ENCODE data around the gene MATK.

MATK gene

GRCh38 chr19:3785938-3786824 lies at the start of gene MATK:
Gene MATK, minus strand, starts transcription at chr19:3786381. Its CDS starts 1,246 bp downstream, at chr19:3785135.
- DNase-seq (ENCODE audit: low read depth), result no peak
- H3K4me3 ChIP-seq (ENCODE audit: low read depth, low read length), result no peak within 1 kb of the TSS
- TF ChIP-seq CTCF (conservative IDR thresholded peaks at IDR 0.05; ENCODE audit: low read depth, low read length), result no peak

GRCh38 chr19:3835055-3835435 lies 48.9 kb upstream of the MATK start:
- no peak for DNase-seq (ENCODE audit: low read depth)
- no peak overlapping the region for H3K4me3 ChIP-seq (ENCODE audit: low read depth, low read length)
- TF ChIP-seq CTCF (conservative IDR thresholded peaks at IDR 0.05; ENCODE audit: low read depth, low read length), result no peak

GRCh38 chr19:3834349-3835054 lies 48.3 kb upstream of the MATK start:
- no peak for TF ChIP-seq CTCF (conservative IDR thresholded peaks at IDR 0.05; ENCODE audit: low read depth, low read length)
- no peak overlapping the region for H3K4me3 ChIP-seq (ENCODE audit: low read depth, low read length)
- no peak for DNase-seq (ENCODE audit: low read depth)

GRCh38 chr19:3833578-3834348 lies 47.6 kb upstream of the MATK start:
- DNase-seq (ENCODE audit: low read depth), result no peak
- TF ChIP-seq CTCF (conservative IDR thresholded peaks at IDR 0.05; ENCODE audit: low read depth, low read length), result no peak
- no peak overlapping the region for H3K4me3 ChIP-seq (ENCODE audit: low read depth, low read length)

- no peak for TF ChIP-seq CTCF (conservative IDR thresholded peaks at IDR 0.05; ENCODE audit: low read depth, low read length)
- no peak overlapping the region for H3K4me3 ChIP-seq (ENCODE audit: low read depth, low read length)
- no peak for DNase-seq (ENCODE audit: low read depth)
These were observed 45.8 kb upstream of the MATK start for GRCh38 chr19:3832001-3832400.

GRCh38 chr19:3831601-3832000 lies 45.4 kb upstream of the MATK start:
- no peak for DNase-seq (ENCODE audit: low read depth)

More at GRCh38 chr19:3831601-3832000, 45.4 kb upstream of the MATK start:
- no peak for TF ChIP-seq CTCF (conservative IDR thresholded peaks at IDR 0.05; ENCODE audit: low read depth, low read length)
- no peak overlapping the region for H3K4me3 ChIP-seq (ENCODE audit: low read depth, low read length)

Data from choroid plexus epithelial cell (primary cell).